Neural progenitor cell (in vitro differentiated cells): ENCODE results near the gene PRUNE1.

Experiments used
- CTCF ChIP-seq: fragments of 200-600 bp; sonication (generic); IDR thresholded peaks from 2 replicates; pipeline ENCODE4 v1.5.1; 2017; ENCODE audit warnings: antibody characterized with exemption, mild to moderate bottlenecking
- EZH2 ChIP-seq: fragments of 200-600 bp; sonication (generic); IDR thresholded peaks from 2 replicates; pipeline ENCODE4 v1.6.1; 2017; ENCODE audit warnings: antibody characterized with exemption, mild to moderate bottlenecking, moderate library complexity
- EZH2phosphoT487 ChIP-seq: fragments of 200-600 bp; sonication (generic); IDR thresholded peaks from 2 replicates; pipeline ENCODE4 v1.6.1; 2017; ENCODE audit warnings: antibody characterized with exemption

- TF ChIP-seq CTCF: no peak
- no peak for TF ChIP-seq EZH2phosphoT487
- TF ChIP-seq EZH2: no peak
These were observed 6.2 kb upstream of the PRUNE1 start for GRCh38 chr1:151002051-151002450.
